GM13976 (cell line): ENCODE data around the gene PRAC2.

Experiments
- DNase-seq: peaks from one replicate; pipeline ENCODE4 v3.0.0; 2012; ENCODE audit warnings: low spot score
- in situ Hi-C: fragments of 300-500 bp; cut with MboI; formaldehyde crosslinking; loops from one replicate; pipeline ENCODE4 v1.12.0; 2022; ENCODE audit warnings: low sequenced_read_pairs, mixed read lengths, inconsistent platforms; ENCODE audit not compliant: unreplicated experiment
- TF ChIP-seq, protein P1 (sequence below): IDR thresholded peaks from 2 replicates; pipeline ENCODE4 v1.5.1; 2012; ENCODE audit warnings: borderline replicate concordance, mild to moderate bottlenecking; ENCODE audit not compliant: insufficient read depth; ENCODE audit errors: extremely low read depth, missing control alignments, control extremely low read depth

Gene PRAC2

DNA sequence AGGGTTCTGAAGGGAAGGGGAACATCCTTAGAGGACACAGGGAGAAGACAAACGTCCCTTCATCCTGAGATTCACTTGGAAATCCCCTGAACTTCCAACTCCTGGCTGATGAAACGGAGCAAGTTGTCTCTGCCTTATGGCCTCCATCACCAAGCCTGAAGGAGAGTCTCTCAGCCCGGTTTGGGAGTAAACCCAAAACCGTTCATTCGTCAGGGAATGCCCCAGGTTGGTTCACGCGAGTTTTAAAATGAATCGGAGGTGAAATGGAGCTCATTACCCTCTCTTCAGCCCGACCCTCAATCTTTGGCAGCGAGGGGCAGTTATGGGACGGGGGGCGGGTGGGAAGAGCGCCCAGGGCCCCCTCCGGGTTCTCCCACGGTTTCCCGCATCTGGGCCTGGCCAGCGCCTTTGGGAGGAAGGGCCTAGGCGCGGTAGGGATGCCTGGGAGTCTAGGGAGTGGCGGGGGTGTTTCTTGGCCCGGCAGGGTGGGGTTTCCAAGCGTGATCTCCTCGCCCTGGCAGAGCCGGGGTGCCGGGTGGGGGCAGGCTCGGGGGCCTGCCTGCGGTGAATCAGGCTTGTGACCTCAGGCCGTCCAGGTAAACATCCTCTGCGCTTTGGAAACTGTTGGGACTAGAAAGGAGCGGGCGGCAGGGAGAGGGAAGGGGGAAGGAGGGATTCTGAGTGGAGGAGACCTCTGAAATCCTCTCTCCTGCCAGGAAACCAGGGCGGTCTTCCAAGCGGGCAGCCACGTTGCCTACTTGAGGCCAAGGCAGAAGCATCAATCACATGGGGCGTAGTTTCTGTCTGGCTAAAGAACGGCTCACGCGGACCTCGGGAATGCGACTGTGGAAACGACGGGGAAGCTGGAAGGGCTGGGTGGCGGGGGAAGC, 29.7 kb downstream of the PRAC2 start:
- in situ Hi-C loops = no loop called here
- DNase-seq = no peak
- TF ChIP-seq, protein P1, sequence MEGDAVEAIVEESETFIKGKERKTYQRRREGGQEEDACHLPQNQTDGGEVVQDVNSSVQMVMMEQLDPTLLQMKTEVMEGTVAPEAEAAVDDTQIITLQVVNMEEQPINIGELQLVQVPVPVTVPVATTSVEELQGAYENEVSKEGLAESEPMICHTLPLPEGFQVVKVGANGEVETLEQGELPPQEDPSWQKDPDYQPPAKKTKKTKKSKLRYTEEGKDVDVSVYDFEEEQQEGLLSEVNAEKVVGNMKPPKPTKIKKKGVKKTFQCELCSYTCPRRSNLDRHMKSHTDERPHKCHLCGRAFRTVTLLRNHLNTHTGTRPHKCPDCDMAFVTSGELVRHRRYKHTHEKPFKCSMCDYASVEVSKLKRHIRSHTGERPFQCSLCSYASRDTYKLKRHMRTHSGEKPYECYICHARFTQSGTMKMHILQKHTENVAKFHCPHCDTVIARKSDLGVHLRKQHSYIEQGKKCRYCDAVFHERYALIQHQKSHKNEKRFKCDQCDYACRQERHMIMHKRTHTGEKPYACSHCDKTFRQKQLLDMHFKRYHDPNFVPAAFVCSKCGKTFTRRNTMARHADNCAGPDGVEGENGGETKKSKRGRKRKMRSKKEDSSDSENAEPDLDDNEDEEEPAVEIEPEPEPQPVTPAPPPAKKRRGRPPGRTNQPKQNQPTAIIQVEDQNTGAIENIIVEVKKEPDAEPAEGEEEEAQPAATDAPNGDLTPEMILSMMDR = no peak

DNA sequence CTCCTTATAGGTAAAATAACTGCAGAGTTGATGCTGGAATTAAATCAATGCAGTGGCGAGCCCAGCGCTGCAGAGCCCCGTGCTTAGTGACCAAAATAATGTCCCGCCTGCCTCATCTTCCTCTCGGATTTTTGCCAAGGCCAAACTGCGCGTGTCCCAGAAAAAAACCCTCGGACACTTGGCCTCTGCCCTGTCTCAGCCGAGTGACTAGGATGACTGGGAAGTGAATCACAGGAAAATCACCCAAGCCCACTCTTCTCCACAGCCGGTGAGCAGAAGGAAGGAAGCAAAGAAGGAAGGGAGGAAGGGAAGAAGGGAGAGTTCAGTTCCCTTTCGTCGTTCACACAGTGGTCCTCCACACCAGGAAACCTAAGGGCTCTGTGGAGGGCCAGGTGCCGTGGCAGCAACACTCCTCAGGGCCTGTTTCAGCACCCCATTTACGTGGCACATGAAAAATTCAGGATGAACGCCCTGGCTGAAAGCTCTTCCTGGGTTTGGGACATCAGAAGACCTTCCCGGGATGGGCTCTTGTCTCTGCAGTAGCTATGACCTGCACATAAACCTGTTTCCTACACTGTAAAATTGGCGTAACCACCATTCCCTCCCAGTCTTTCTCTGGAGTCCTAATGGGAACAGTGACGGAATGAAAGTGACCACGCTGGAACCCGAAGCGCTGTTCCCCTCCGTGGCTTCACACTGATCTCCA, 31.0 kb downstream of the PRAC2 start:
- TF ChIP-seq, protein P1 = no peak
- in situ Hi-C loops = no loop called here
- no peak for DNase-seq

DNA sequence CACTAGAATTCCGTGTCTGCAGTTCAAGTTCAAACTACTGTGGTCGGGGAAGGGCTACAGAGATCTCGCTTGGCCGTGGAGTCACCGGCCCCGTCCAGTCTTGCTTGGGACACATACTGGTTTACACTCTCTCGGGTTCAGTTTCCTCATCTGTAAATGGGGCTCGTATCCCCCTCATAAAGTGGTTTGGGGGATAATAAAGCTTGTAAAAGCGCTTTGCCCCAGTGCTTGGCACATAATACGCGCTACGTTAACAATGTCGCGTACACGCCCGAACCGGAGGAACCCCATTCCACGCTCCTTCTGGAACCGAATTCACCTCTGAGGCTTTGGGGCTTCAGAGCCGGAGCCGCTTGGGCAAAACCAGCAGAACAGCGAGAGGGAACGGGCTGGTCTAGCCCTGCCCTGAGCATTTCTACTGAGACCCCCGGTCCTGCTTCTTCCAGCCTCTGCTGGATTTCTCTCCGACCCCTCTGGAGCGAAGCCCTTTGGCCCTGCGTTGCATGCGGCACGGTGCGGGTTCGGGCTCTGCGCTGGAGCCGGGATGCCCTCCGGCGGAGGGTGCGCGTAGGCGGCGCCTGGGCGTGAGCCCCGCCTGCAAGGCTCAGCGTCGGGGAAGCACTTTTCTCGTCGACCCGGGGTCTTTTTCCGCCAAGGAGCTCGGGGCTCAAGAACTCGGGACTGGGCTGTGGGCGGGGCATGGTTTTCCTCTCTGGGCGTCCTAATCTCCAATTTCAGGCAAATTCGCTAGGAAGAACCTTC, 31.7 kb downstream of the PRAC2 start:
- TF ChIP-seq, protein P1 = no peak
- in situ Hi-C loops = no loop called here
- DNase-seq = no peak

DNA sequence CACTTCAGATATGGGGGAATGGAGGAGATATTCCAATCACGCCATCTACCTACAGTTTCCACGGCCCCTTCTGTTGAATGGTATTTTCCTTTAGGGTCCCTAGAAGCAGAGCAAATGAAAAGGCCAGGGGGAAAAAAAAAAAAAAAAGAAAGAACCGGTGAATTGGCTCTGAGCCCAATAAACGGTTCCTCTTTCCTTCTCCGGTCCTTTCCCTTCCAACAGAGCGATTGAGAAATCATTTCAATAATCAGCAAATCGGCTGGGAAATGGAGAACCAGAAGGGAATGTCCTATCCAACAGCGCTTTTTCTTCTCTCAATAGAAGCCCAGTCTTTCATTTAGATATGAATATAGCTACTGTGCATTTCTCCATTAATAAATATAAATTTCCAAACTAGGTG, 32.4 kb downstream of the PRAC2 start:
- TF ChIP-seq, protein P1 = no peak
- in situ Hi-C loops = no loop called here
- no peak for DNase-seq

DNA sequence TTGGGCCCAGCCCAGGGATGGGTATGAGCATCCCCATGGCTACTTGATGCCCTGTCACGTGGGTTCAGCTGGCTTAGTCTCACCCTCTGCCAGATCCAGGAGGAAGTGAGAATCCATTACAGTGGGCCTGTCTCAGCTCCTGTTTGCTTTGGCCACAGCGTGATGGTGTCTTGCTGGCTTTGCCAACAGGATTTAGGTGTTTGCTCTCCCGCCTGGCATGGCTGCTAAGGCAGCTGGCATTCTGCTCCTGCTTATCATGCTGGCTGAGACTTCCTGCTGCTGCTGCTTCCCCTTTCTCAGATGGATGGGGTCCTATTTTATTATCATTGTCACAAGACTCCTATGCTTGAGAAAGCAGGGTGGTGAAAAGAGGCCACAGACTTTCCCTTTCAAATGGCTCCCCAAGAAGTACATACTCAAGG, 33.9 kb downstream of the PRAC2 start:
- peak; percentile 4 for DNase-seq
- TF ChIP-seq, protein P1 = no peak
- in situ Hi-C loops = no loop called here

DNA sequence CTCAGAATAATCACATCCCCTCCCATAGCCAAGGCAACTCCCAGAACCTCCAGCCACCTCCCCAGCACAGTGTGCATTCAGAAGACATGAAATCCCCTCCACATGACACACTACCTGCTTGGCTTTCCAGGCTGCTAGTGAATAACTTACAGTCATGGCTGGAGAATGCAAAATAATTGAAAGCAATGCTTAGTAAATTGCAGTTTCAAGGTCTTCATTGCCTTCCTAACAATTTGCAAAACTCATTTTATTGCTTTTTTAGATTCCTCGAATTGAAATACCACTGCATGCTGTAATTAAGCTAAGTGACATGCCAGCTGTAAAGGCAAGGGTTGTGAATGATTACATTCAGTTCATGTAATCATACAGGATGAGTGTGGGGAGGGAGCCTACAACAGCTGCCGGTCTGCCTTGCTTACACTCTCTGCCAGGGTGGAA, 34.6 kb downstream of the PRAC2 start:
- in situ Hi-C loops = no loop called here
- no peak for DNase-seq
- TF ChIP-seq, protein P1 = no peak
